HepG2 (cell line): ENCODE data around the gene ADAMTS8. TPM values are rescaled to one million over a fixed set of nuclear protein-coding genes. Genes with fewer than 3 reads are reported as not detected.

Experiments used
- ATAC-seq: fragments of 200-7000 bp; cut with Tn5 transposase; 3 replicates; pipeline ENCODE4 v1.9.1; 2020; ENCODE audit warnings: mild to moderate bottlenecking, moderate library complexity
- BruUV-seq: library from RNA; stranded (reverse); fragments of 400-500 nt; replicated peaks from 2 replicates; lab custom pipeline; 2021; lab: Mats Ljungman, UMichigan
- CTCF ChIA-PET: fragments of 300-600 bp; formaldehyde crosslinking; extraction: SDS; loops from one replicate; lab custom pipeline; 2021; ENCODE audit warnings: low total read pairs, inconsistent platforms, low intra/inter-chr PET ratio; lab: Yijun Ruan, JAX
- POLR2A ChIA-PET: fragments of 350-600 bp; sonication (Branson Sonifier 250); formaldehyde crosslinking; loops from one replicate; lab custom pipeline; 2020; ENCODE audit warnings: antibody characterized with exemption, inconsistent platforms; lab: Yijun Ruan, JAX
- DNase-seq: peaks from one replicate; pipeline ENCODE4 v3.0.0-alpha.2; 2015; ENCODE audit warnings: low spot score
- FAIRE-seq: peaks from 3 replicates; lab custom pipeline; 2011; peaks lifted over from hg19 to GRCh38; lab: Jason Lieb, UNC
- H2AFZ ChIP-seq: one replicate; pipeline ENCODE4 v1.6.1; 2011; ENCODE audit warnings: low read length, inconsistent platforms
- H3K27ac ChIP-seq: fragments of 300-600 bp; 3 replicates; pipeline ENCODE4 v1.8.0; 2011; ENCODE audit warnings: mixed run types, mild to moderate bottlenecking, mixed read lengths, low read length, inconsistent platforms; ENCODE audit not compliant: insufficient read depth; ENCODE audit errors: extremely low read length
- H3K27me3 ChIP-seq, 2 experiments: fragments of 200-600 bp in 1 of 2; 2 replicates in 1 of 2; 3 replicates in 1 of 2; pipeline versions ENCODE4 v1.6.0 to v1.8.0; 2011; ENCODE audit warnings: low read length in 2 of 2, mild to moderate bottlenecking in 2 of 2, moderate library complexity in 2 of 2, inconsistent platforms in 1 of 2; ENCODE audit not compliant: insufficient read depth in 2 of 2, control insufficient read depth in 1 of 2
- H3K36me3 ChIP-seq, 2 experiments: fragments of 200-600 bp in 1 of 2; replicated peaks in 1 of 2; 2 replicates in 1 of 2; 3 replicates in 1 of 2; pipeline versions ENCODE4 v1.5.1 to v1.8.0; 2011; ENCODE audit warnings: low read length in 2 of 2, inconsistent platforms in 1 of 2; ENCODE audit not compliant: insufficient read depth in 2 of 2, control insufficient read depth in 1 of 2
- H3K4me1 ChIP-seq: 2 replicates; pipeline ENCODE4 v1.5.1; 2012; ENCODE audit warnings: low read length, inconsistent platforms; ENCODE audit not compliant: insufficient read depth
- H3K4me2 ChIP-seq: 2 replicates; pipeline ENCODE4 v1.6.0; 2011; ENCODE audit warnings: low read depth, low read length, inconsistent platforms
- H3K4me3 ChIP-seq, 3 experiments: fragments of 200-600 bp in 1 of 3; sonication (generic), shearing (Covaris generic) in 1 of 3; replicated peaks in 1 of 3; 2 replicates each; pipeline ENCODE4 v1.5.1; 2011 to 2016; ENCODE audit warnings: low read length in 3 of 3, inconsistent platforms in 2 of 3, low read depth in 2 of 3, mild to moderate bottlenecking in 2 of 3, control low read depth in 1 of 3, mixed read lengths in 1 of 3; ENCODE audit not compliant: insufficient read depth in 1 of 3
- H3K79me2 ChIP-seq: one replicate; pipeline ENCODE4 v1.6.1; 2011; ENCODE audit warnings: low read length, inconsistent platforms; ENCODE audit not compliant: insufficient read depth
- H3K9ac ChIP-seq: 2 replicates; pipeline ENCODE4 v1.6.0; 2011; ENCODE audit warnings: mild to moderate bottlenecking, low read depth, low read length, inconsistent platforms; ENCODE audit not compliant: insufficient read depth
- H3K9me3 ChIP-seq: 2 replicates; pipeline ENCODE4 v1.5.1; 2012; ENCODE audit warnings: mild to moderate bottlenecking, low read length
- H4K20me1 ChIP-seq: 2 replicates; pipeline ENCODE4 v1.6.0; 2011; ENCODE audit warnings: inconsistent platforms, mild to moderate bottlenecking, low read length, moderate library complexity; ENCODE audit not compliant: insufficient read depth
- ATF7-NPFF ChIP-seq: sonication (generic); formaldehyde crosslinking; IDR thresholded peaks from 2 replicates; pipeline ENCODE4 v1.8.1; 2023; ENCODE audit warnings: mild to moderate bottlenecking, low read depth, missing genetic modification reagents, moderate library complexity
- HOXA3 ChIP-seq: sonication (generic); formaldehyde crosslinking; IDR thresholded peaks from 2 replicates; pipeline ENCODE4 v1.5.0; 2020; ENCODE audit warnings: missing genetic modification reagents
- JARID2 ChIP-seq: sonication (generic); formaldehyde crosslinking; IDR thresholded peaks from 2 replicates; pipeline ENCODE4 v1.8.1; 2023; ENCODE audit warnings: missing genetic modification reagents, inconsistent platforms; ENCODE audit not compliant: insufficient replicate concordance
- KLF16 ChIP-seq, 2 experiments: sonication (generic) in 1 of 2; formaldehyde crosslinking in 1 of 2; IDR thresholded peaks; 2 replicates each; pipeline versions ENCODE4 v1.6.1 to v1.8.0; 2016 to 2023; ENCODE audit warnings: missing genetic modification reagents in 2 of 2, missing compliant biosample characterization in 1 of 2
- NFE2L1 ChIP-seq: sonication (generic); formaldehyde crosslinking; IDR thresholded peaks from 2 replicates; pipeline ENCODE4 v1.4.0; 2020; ENCODE audit warnings: missing genetic modification reagents, mild to moderate bottlenecking, borderline replicate concordance
- PHF8 ChIP-seq: sonication (generic); formaldehyde crosslinking; IDR thresholded peaks from 2 replicates; pipeline ENCODE4 v1.5.0; 2020; ENCODE audit warnings: missing genetic modification reagents
- PLSCR1 ChIP-seq: sonication (generic); formaldehyde crosslinking; IDR thresholded peaks from 2 replicates; pipeline ENCODE4 v1.5.0; 2020; ENCODE audit warnings: missing genetic modification reagents, mild to moderate bottlenecking, borderline replicate concordance
- SIN3B ChIP-seq: fragments of 150-350 bp; IDR thresholded peaks from 2 replicates; pipeline ENCODE4 v1.6.1; 2014; ENCODE audit warnings: low read length
- TFDP1 ChIP-seq: IDR thresholded peaks from 2 replicates; pipeline ENCODE4 v1.6.1; 2016; ENCODE audit warnings: missing compliant biosample characterization, missing genetic modification reagents, borderline replicate concordance
- YY1 ChIP-seq: IDR thresholded peaks from 2 replicates; pipeline ENCODE4 v1.6.1; 2011; ENCODE audit warnings: low read length, low read depth, moderate library complexity, mild to moderate bottlenecking; ENCODE audit not compliant: insufficient read depth, insufficient replicate concordance
- ZBTB37 ChIP-seq: sonication (generic); formaldehyde crosslinking; IDR thresholded peaks from 2 replicates; pipeline ENCODE4 v1.4.0; 2020; ENCODE audit warnings: mild to moderate bottlenecking, missing genetic modification reagents
- ZMAT5 ChIP-seq: sonication (generic); formaldehyde crosslinking; IDR thresholded peaks from 2 replicates; pipeline ENCODE4 v1.5.0; 2020; ENCODE audit warnings: mild to moderate bottlenecking, low read depth, missing genetic modification reagents, borderline replicate concordance
- ZNF24 ChIP-seq: fragments of 450-650 bp; IDR thresholded peaks from 2 replicates; pipeline ENCODE4 v1.6.1; 2017; ENCODE audit warnings: antibody characterized with exemption, mild to moderate bottlenecking
- ZNF333 ChIP-seq: sonication (generic); formaldehyde crosslinking; IDR thresholded peaks from 2 replicates; pipeline ENCODE4 v1.4.0; 2020; ENCODE audit warnings: mild to moderate bottlenecking, missing genetic modification reagents, borderline replicate concordance
- ZSCAN20 ChIP-seq: sonication (generic); formaldehyde crosslinking; IDR thresholded peaks from 2 replicates; pipeline ENCODE4 v1.4.0; 2020; ENCODE audit warnings: missing genetic modification reagents, mild to moderate bottlenecking, borderline replicate concordance
- WGBS: methylation state at CpG from one replicate; pipeline ENCODE4 v1.1.6; 2017; ENCODE audit warnings: low lambda C conversion rate; 5-methylcytosine and 5-hydroxymethylcytosine counted together
- in situ Hi-C: cut with HindIII; loops from 2 replicates; pipeline ENCODE4 v1.10.0; 2017; ENCODE audit warnings: low pct_unique_long_range_greater_than_20kb; ENCODE audit not compliant: extremely low pct_ligation_motif_present
- intact Hi-C: fragments of 100-400 bp; cut with micrococcal nuclease; formaldehyde crosslinking; loops from one replicate; pipeline ENCODE4 v1.10.0; 2022; ENCODE audit not compliant: unreplicated experiment
- polyA plus RNA-seq, 8 experiments: library from polyadenylated mRNA; depleted of rRNA in 3 of 8; stranded (reverse) in 7 of 8; unstranded in 1 of 8; fragments of >200 nt; fragmentation: Illumina TruSeq in 4 of 8; extraction: Trizol in 4 of 8; gene quantifications; 2 replicates each; pipeline versions ENCODE4 v1.2.1 to v1.2.3, GENCODE V29; 2011 to 2016; ENCODE audit warnings: low read depth in 4 of 8, missing spikeins in 1 of 8, mixed read lengths in 1 of 8; ENCODE audit not compliant: insufficient read depth in 1 of 8
- total RNA-seq, 5 experiments: library from RNA; depleted of rRNA; stranded (reverse); fragments of >200 nt; fragmentation: Illumina TruSeq; extraction: Trizol; gene quantifications; 2 replicates each; pipeline ENCODE4 v1.2.3, GENCODE V29; 2016; ENCODE audit warnings: low read depth in 1 of 5

Gene ADAMTS8
- total and polyA plus RNA-seq, 2 of the 13 experiments (the other 11 are each of a cell fraction or from before 2014, with no cell fraction given): not detected

GRCh38 chr11:130477586-130478203 lies 49.3 kb upstream of the ADAMTS8 start:
- Histone ChIP-seq H3K79me2 (no peaks in the 10 kb centered on the region), H3K27ac (no peak overlapping the region), H3K4me1 (no peaks in the 10 kb centered on the region), H2AFZ (no peak overlapping the region), H3K4me3 (no peak overlapping the region), H3K4me2 (no peak overlapping the region), H3K27me3 (peaks cover 3 to 33% of the 10 kb centered on the region in 2 experiments; a peak in 3 of 5 replicates)
- intact Hi-C loops: no loop called here
- ATAC-seq: no peak
- no peak for FAIRE-seq
- CTCF ChIA-PET: no interaction called here
- WGBS: 26% methylated on average over 6 of the region's 6 CpGs
- TF ChIP-seq SIN3B (no peak), YY1 (no peak), NFE2L1 (CRISPR knock-in tag) (no peak), ZNF333 (no peak), ATF7-NPFF (CRISPR knock-in tag) (no peak), ZSCAN20 (no peak), PHF8 (CRISPR knock-in tag) (no peak), TFDP1 (no peak), KLF16 (CRISPR knock-in tag; IDR thresholded peaks at IDR 0.05) (no peak), JARID2 (no peak), ZMAT5 (CRISPR knock-in tag) (no peak), ZNF24 (no peak), HOXA3 (CRISPR knock-in tag) (no peak), PLSCR1 (CRISPR knock-in tag) (no peak), ZBTB37 (no peak)
- TF ChIP-seq, all 625 proteins: peak for 0
- POLR2A ChIA-PET: no interaction called here
- no peak overlapping the region for H3K9ac ChIP-seq
- DNase-seq: no peak
- H3K36me3 ChIP-seq: no peaks in the 10 kb centered on the region
- no peaks in the 10 kb centered on the region for H4K20me1 ChIP-seq
- in situ Hi-C loops: no loop called here
- no peaks in the 10 kb centered on the region for H3K9me3 ChIP-seq
- BruUV-seq: no TSS peak
